Measurements from ENCODE around the gene PLSCR4.

The PLSCR4 gene

GRCh38 chr3:146165877-146166276 is 85.0 kb downstream of the PLSCR4 start:
- FAIRE-seq = no peak
- DNase-seq (ENCODE audit: insufficient read length, low spot score) = no peak
- TF ChIP-seq CTCF (IDR thresholded peaks at IDR 0.05; ENCODE audit: insufficient read depth, missing control alignments) = no peak

- TF ChIP-seq CTCF (IDR thresholded peaks at IDR 0.05; ENCODE audit: insufficient read depth, missing control alignments) = no peak
- DNase-seq (ENCODE audit: insufficient read length, low spot score) = no peak
- no peak for FAIRE-seq
Observed at GRCh38 chr3:146164971-146165769, 85.7 kb downstream of the PLSCR4 start.

GRCh38 chr3:146164506-146164905 is 86.4 kb downstream of the PLSCR4 start:
- DNase-seq (ENCODE audit: insufficient read length, low spot score) (no peak), FAIRE-seq (no peak)
- no peak for TF ChIP-seq CTCF (IDR thresholded peaks at IDR 0.05; ENCODE audit: insufficient read depth, missing control alignments)

- DNase-seq (ENCODE audit: insufficient read length, low spot score) = no peak
- TF ChIP-seq CTCF (IDR thresholded peaks at IDR 0.05; ENCODE audit: insufficient read depth, missing control alignments) = no peak
- no peak for FAIRE-seq
Observed at GRCh38 chr3:146164071-146164470, 86.8 kb downstream of the PLSCR4 start.

- no peak for DNase-seq (ENCODE audit: insufficient read length, low spot score)
- no peak for FAIRE-seq
- TF ChIP-seq CTCF (IDR thresholded peaks at IDR 0.05; ENCODE audit: insufficient read depth, missing control alignments) = no peak
Observed at GRCh38 chr3:146163584-146163983, 87.3 kb downstream of the PLSCR4 start.

- no peak for TF ChIP-seq CTCF (IDR thresholded peaks at IDR 0.05; ENCODE audit: insufficient read depth, missing control alignments)
- FAIRE-seq (no peak), DNase-seq (ENCODE audit: insufficient read length, low spot score) (no peak)
Observed at GRCh38 chr3:146162561-146162960, 88.3 kb downstream of the PLSCR4 start.

- DNase-seq (ENCODE audit: insufficient read length, low spot score) (no peak), FAIRE-seq (no peak)
- TF ChIP-seq CTCF (IDR thresholded peaks at IDR 0.05; ENCODE audit: insufficient read depth, missing control alignments) = no peak
Observed at GRCh38 chr3:146161663-146162002, 89.3 kb downstream of the PLSCR4 start.
